Retina (tissue), 1 donor: ENCODE data around the gene ASTN2.
A peak's percentile ranks its signal among the peaks of the same experiment; 100 is the strongest.

Experiments used
- DNase-seq: peaks from one replicate; pipeline ENCODE4 v3.0.0-alpha.2; 2016

The ASTN2 gene

GRCh38 chr9:117103438-117104110 lies 311.3 kb downstream of the ASTN2 start:
- no peak for DNase-seq

GRCh38 chr9:117101008-117101407 lies 313.8 kb downstream of the ASTN2 start:
- no peak for DNase-seq

GRCh38 chr9:117098331-117098730 lies 316.5 kb downstream of the ASTN2 start:
- no peak for DNase-seq

- no peak for DNase-seq
These were observed 317.1 kb downstream of the ASTN2 start for GRCh38 chr9:117097761-117098160.

GRCh38 chr9:117096138-117096537 lies 318.7 kb downstream of the ASTN2 start:
- DNase-seq: no peak

- no peak for DNase-seq
These were observed 319.8 kb downstream of the ASTN2 start for GRCh38 chr9:117095081-117095480.

GRCh38 chr9:117093891-117094844 lies 320.7 kb downstream of the ASTN2 start:
- DNase-seq: no peak

- no peak for DNase-seq
These were observed 322.3 kb downstream of the ASTN2 start for GRCh38 chr9:117092582-117092981.

GRCh38 chr9:117091529-117091928 lies 323.3 kb downstream of the ASTN2 start:
- no peak for DNase-seq

GRCh38 chr9:117088786-117089185 lies 326.1 kb downstream of the ASTN2 start:
- no peak for DNase-seq

- DNase-seq: no peak
These were observed 326.7 kb downstream of the ASTN2 start for GRCh38 chr9:117088140-117088539.

GRCh38 chr9:117084221-117084620 lies 330.6 kb downstream of the ASTN2 start:
- DNase-seq: no peak

- DNase-seq: no peak
These were observed 331.3 kb downstream of the ASTN2 start for GRCh38 chr9:117083559-117083958.

- no peak for DNase-seq
These were observed 333.1 kb downstream of the ASTN2 start for GRCh38 chr9:117081641-117082317.

GRCh38 chr9:117080765-117081390 lies 334.0 kb downstream of the ASTN2 start:
- DNase-seq: no peak

- DNase-seq: no peak
These were observed 338.1 kb downstream of the ASTN2 start for GRCh38 chr9:117076571-117077290.

GRCh38 chr9:117075636-117076035 lies 339.2 kb downstream of the ASTN2 start:
- no peak for DNase-seq

GRCh38 chr9:117074784-117075520 lies 339.9 kb downstream of the ASTN2 start:
- no peak for DNase-seq

GRCh38 chr9:117074342-117074662 lies 340.6 kb downstream of the ASTN2 start:
- DNase-seq: no peak

- DNase-seq: peak; percentile 54
These were observed 341.1 kb downstream of the ASTN2 start for GRCh38 chr9:117073539-117074341.

- no peak for DNase-seq
These were observed 341.8 kb downstream of the ASTN2 start for GRCh38 chr9:117073071-117073470.
